Effector CD4-positive, alpha-beta T cell (primary cell): ENCODE results near the gene CFL2.
"Not testable (repeated sequence)": the region's sequence is repeated elsewhere in the genome, so short reads cannot be mapped to it uniquely, and the experiment has no call there.

Source experiments
- DNase-seq: peaks from one replicate; pipeline ENCODE4 v3.0.0-alpha.2; 2020
- total RNA-seq: gene quantifications from one replicate; lab custom pipeline; 2026; lab: John Stamatoyannopoulos, UW

The CFL2 gene
- total RNA-seq: 58.7 reads per million, percentile 72 among the genes with 10 or more reads in this experiment

- peak; percentile 61 for DNase-seq
Measured at GRCh38 chr14:34714320-34715126, at the start of gene CFL2. Gene CFL2 (minus strand): TSS chr14:34714593. CDS start chr14:34714540, 53 bp downstream.

- DNase-seq: no peak
Measured at GRCh38 chr14:34755215-34755614, 40.8 kb upstream of the CFL2 start.

GRCh38 chr14:34754687-34755086 is 40.3 kb upstream of the CFL2 start:
- no peak for DNase-seq

- DNase-seq: no peak
Measured at GRCh38 chr14:34750670-34751069, 36.3 kb upstream of the CFL2 start.

- DNase-seq: no peak
Measured at GRCh38 chr14:34750233-34750632, 35.8 kb upstream of the CFL2 start.

GRCh38 chr14:34749408-34749807 is 35.0 kb upstream of the CFL2 start:
- DNase-seq: no peak

GRCh38 chr14:34742270-34743115 is 28.1 kb upstream of the CFL2 start:
- no peak for DNase-seq

- DNase-seq: no peak
Measured at GRCh38 chr14:34741840-34742239, 27.4 kb upstream of the CFL2 start.

- not testable (repeated sequence) for DNase-seq
Measured at GRCh38 chr14:34740139-34740538, 25.7 kb upstream of the CFL2 start.

GRCh38 chr14:34737079-34737478 is 22.7 kb upstream of the CFL2 start:
- not testable (repeated sequence) for DNase-seq

- DNase-seq: no peak
Measured at GRCh38 chr14:34733245-34733644, 18.9 kb upstream of the CFL2 start.

GRCh38 chr14:34732802-34733201 is 18.4 kb upstream of the CFL2 start:
- DNase-seq: no peak

- no peak for DNase-seq
Measured at GRCh38 chr14:34723867-34724266, 9.5 kb upstream of the CFL2 start.

GRCh38 chr14:34722723-34723545 is 8.5 kb upstream of the CFL2 start:
- peak; percentile 19 for DNase-seq

- DNase-seq: no peak
Measured at GRCh38 chr14:34721129-34721528, 6.7 kb upstream of the CFL2 start.

GRCh38 chr14:34718750-34719304 is 4.4 kb upstream of the CFL2 start:
- no peak for DNase-seq

- DNase-seq: no peak
Measured at GRCh38 chr14:34715127-34715863, 902 bp upstream of the CFL2 start.

- DNase-seq: no peak
Measured at GRCh38 chr14:34713681-34714319, 593 bp downstream of the CFL2 start.

GRCh38 chr14:34713122-34713680 is 1.2 kb downstream of the CFL2 start:
- DNase-seq: no peak

GRCh38 chr14:34711796-34712712 is 2.3 kb downstream of the CFL2 start:
- DNase-seq: no peak
